Calu3 (cell line): ENCODE measurements around the gene MYO3B. TPM values are rescaled to one million over a fixed set of nuclear protein-coding genes. Genes with fewer than 3 reads are reported as not detected.

Experiments used
- BruUV-seq: library from RNA; stranded (reverse); fragments of 400-500 nt; replicated peaks from 2 replicates; lab custom pipeline; 2021; lab: Mats Ljungman, UMichigan
- CTCF ChIA-PET: fragments of 300-600 bp; sonication (Branson Sonifier 250); formaldehyde crosslinking; loops from one replicate; lab custom pipeline; 2022; ENCODE audit warnings: antibody characterized with exemption; lab: Charles Lee
- DNase-seq: peaks from one replicate; pipeline ENCODE4 v3.0.0; 2022
- H3K27ac Mint-ChIP-seq: one replicate; pipeline ENCODE4 v1.8.0; 2022; ENCODE audit warnings: mixed read lengths; ENCODE audit not compliant: unreplicated experiment
- H3K27me3 Mint-ChIP-seq: one replicate; pipeline ENCODE4 v1.8.0; 2022; ENCODE audit warnings: mixed read lengths; ENCODE audit not compliant: unreplicated experiment
- H3K36me3 Mint-ChIP-seq: one replicate; pipeline ENCODE4 v1.8.0; 2022; ENCODE audit warnings: mild to moderate bottlenecking, moderate library complexity, mixed read lengths; ENCODE audit not compliant: insufficient read depth, unreplicated experiment
- H3K4me1 Mint-ChIP-seq: one replicate; pipeline ENCODE4 v1.8.0; 2022; ENCODE audit warnings: mild to moderate bottlenecking, low read depth, mixed read lengths; ENCODE audit not compliant: unreplicated experiment
- H3K4me3 Mint-ChIP-seq: one replicate; pipeline ENCODE4 v1.8.0; 2022; ENCODE audit warnings: mild to moderate bottlenecking, low read depth, moderate library complexity, mixed read lengths; ENCODE audit not compliant: unreplicated experiment
- H3K9me3 Mint-ChIP-seq: one replicate; pipeline ENCODE4 v1.8.0; 2022; ENCODE audit warnings: low read depth, mixed read lengths; ENCODE audit not compliant: unreplicated experiment
- intact Hi-C: fragments of 100-400 bp; cut with micrococcal nuclease; formaldehyde crosslinking; loops from one replicate; pipeline ENCODE4 v1.10.0; 2022; ENCODE audit not compliant: unreplicated experiment
- total RNA-seq: library from RNA; stranded (reverse); gene quantifications from 2 replicates; pipeline ENCODE4 v1.2.3, GENCODE V29; 2022
- TF ChIP-seq, protein P1 (sequence below): fragments of 200-600 bp; IDR thresholded peaks from one replicate; pipeline ENCODE4 v1.8.0; 2022; ENCODE audit warnings: antibody characterized with exemption; ENCODE audit not compliant: unreplicated experiment

The MYO3B gene
- total RNA-seq, 1 experiment from 2014 or later, result 5.0 TPM

- intact Hi-C loops, result no loop called here
- BruUV-seq, result no TSS peak
- Mint-ChIP-seq H3K36me3 (no peaks in the 10 kb centered on the region), H3K9me3 (no peaks in the 10 kb centered on the region), H3K4me3 (no peak overlapping the region), H3K27ac (no peak overlapping the region), H3K4me1 (no peaks in the 10 kb centered on the region), H3K27me3 (no peaks in the 10 kb centered on the region)
- no peak for DNase-seq
- TF ChIP-seq, protein P1, sequence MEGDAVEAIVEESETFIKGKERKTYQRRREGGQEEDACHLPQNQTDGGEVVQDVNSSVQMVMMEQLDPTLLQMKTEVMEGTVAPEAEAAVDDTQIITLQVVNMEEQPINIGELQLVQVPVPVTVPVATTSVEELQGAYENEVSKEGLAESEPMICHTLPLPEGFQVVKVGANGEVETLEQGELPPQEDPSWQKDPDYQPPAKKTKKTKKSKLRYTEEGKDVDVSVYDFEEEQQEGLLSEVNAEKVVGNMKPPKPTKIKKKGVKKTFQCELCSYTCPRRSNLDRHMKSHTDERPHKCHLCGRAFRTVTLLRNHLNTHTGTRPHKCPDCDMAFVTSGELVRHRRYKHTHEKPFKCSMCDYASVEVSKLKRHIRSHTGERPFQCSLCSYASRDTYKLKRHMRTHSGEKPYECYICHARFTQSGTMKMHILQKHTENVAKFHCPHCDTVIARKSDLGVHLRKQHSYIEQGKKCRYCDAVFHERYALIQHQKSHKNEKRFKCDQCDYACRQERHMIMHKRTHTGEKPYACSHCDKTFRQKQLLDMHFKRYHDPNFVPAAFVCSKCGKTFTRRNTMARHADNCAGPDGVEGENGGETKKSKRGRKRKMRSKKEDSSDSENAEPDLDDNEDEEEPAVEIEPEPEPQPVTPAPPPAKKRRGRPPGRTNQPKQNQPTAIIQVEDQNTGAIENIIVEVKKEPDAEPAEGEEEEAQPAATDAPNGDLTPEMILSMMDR, result no peak
- CTCF ChIA-PET, result no interaction called here
Observed at GRCh38 chr2:170244555-170244954, 66.6 kb downstream of the MYO3B start.

GRCh38 chr2:170245312-170245711 is 67.4 kb downstream of the MYO3B start:
- BruUV-seq, result no TSS peak

GRCh38 chr2:170247333-170247732 is 69.4 kb downstream of the MYO3B start:
- BruUV-seq, result no TSS peak
- Mint-ChIP-seq H3K4me1 (no peaks in the 10 kb centered on the region), H3K36me3 (no peaks in the 10 kb centered on the region), H3K27ac (no peak overlapping the region), H3K9me3 (no peaks in the 10 kb centered on the region), H3K4me3 (no peak overlapping the region), H3K27me3 (no peaks in the 10 kb centered on the region)
- intact Hi-C loops, result no loop called here
- DNase-seq, result no peak
- TF ChIP-seq, protein P1, result no peak
- CTCF ChIA-PET, result no interaction called here

More at GRCh38 chr2:170245312-170245711, 67.4 kb downstream of the MYO3B start:
- H3K9me3 Mint-ChIP-seq, result no peaks in the 10 kb centered on the region
- no peaks in the 10 kb centered on the region for H3K4me1 Mint-ChIP-seq
- no peak overlapping the region for H3K4me3 Mint-ChIP-seq
- no peaks in the 10 kb centered on the region for H3K27me3 Mint-ChIP-seq
- H3K27ac Mint-ChIP-seq, result no peak overlapping the region
- CTCF ChIA-PET, result no interaction called here
- TF ChIP-seq, protein P1, result no peak
- intact Hi-C loops, result no loop called here
- H3K36me3 Mint-ChIP-seq, result no peaks in the 10 kb centered on the region
- no peak for DNase-seq

- H3K4me3 Mint-ChIP-seq, result no peak overlapping the region
- CTCF ChIA-PET, result no interaction called here
- TF ChIP-seq, protein P1, result no peak
- peaks cover 2% of the 10 kb centered on the region for H3K9me3 Mint-ChIP-seq
- H3K4me1 Mint-ChIP-seq, result no peaks in the 10 kb centered on the region
- no peak for DNase-seq
- no peak overlapping the region for H3K27ac Mint-ChIP-seq
- no TSS peak for BruUV-seq
- H3K36me3 Mint-ChIP-seq, result no peaks in the 10 kb centered on the region
- intact Hi-C loops, result no loop called here
- no peaks in the 10 kb centered on the region for H3K27me3 Mint-ChIP-seq
Observed at GRCh38 chr2:170247882-170248393, 70.0 kb downstream of the MYO3B start.
